ENCODE data around the gene ATP10B.

Gene ATP10B

DNA sequence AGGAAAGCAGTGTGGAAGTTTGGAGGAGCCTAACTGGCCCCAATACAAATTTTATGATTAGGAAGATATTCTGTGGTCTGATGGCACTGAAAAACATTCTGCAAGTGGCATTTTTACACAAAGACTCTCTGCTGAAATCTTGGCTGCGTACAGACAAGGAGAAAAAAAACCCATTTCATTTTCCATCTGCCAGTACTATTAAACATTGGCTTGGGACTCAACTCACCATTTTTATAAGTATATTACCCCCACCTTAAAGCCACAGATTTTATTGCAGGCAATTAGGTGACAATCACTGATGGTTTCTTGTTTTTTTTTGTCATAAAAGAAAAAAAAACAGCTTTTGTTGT lies 223.4 kb downstream of the ATP10B start:
- in situ Hi-C loops (cut with HindIII; ENCODE audit: low sequenced_read_pairs): no loop called here
- no peak overlapping the region for H3K4me3 ChIP-seq (ENCODE audit: low read depth, low read length)
- TF ChIP-seq, protein P1, sequence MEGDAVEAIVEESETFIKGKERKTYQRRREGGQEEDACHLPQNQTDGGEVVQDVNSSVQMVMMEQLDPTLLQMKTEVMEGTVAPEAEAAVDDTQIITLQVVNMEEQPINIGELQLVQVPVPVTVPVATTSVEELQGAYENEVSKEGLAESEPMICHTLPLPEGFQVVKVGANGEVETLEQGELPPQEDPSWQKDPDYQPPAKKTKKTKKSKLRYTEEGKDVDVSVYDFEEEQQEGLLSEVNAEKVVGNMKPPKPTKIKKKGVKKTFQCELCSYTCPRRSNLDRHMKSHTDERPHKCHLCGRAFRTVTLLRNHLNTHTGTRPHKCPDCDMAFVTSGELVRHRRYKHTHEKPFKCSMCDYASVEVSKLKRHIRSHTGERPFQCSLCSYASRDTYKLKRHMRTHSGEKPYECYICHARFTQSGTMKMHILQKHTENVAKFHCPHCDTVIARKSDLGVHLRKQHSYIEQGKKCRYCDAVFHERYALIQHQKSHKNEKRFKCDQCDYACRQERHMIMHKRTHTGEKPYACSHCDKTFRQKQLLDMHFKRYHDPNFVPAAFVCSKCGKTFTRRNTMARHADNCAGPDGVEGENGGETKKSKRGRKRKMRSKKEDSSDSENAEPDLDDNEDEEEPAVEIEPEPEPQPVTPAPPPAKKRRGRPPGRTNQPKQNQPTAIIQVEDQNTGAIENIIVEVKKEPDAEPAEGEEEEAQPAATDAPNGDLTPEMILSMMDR (IDR thresholded peaks at IDR 0.05; ENCODE audit: low read depth, low read length): no peak
- DNase-seq (ENCODE audit: low read depth, low spot score): no peak

DNA sequence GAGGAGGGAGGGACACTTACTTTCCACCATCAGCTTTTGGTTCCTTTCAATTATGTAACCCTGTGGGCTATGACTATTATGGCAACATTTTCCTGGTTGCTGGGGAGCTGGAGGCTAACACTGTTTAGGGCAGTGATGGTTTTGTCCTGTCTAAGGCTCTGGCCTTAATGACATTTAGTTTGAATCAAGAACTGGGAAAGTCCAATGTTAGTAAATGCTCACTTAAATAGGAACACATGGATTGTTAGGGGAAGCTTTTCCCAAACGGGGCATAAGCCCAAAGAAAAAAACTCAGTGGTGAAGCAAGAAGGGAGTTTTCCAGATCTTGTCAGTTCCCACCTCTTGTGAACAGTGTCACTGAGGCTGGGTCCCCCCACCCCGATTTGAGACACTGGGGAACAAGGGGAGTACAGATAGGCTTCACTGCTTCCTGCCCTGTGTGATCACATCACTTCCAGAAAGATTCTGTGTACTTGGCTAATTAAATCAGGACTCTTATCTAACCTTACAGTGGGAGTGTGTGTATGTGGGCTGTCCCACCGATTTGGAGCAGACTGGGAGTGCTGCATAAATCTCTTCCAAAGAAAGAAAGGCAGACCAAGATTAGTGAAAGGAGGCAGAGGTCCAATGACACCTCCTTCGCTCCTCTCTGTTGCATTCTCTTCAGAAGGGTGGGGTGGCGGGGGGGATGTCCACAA lies 223.9 kb downstream of the ATP10B start:
- TF ChIP-seq, protein P1 (IDR thresholded peaks at IDR 0.05; ENCODE audit: low read depth, low read length): no peak
- DNase-seq (ENCODE audit: low read depth, low spot score): no peak
- in situ Hi-C loops (cut with HindIII; ENCODE audit: low sequenced_read_pairs): no loop called here
- no peak overlapping the region for H3K4me3 ChIP-seq (ENCODE audit: low read depth, low read length)

DNA sequence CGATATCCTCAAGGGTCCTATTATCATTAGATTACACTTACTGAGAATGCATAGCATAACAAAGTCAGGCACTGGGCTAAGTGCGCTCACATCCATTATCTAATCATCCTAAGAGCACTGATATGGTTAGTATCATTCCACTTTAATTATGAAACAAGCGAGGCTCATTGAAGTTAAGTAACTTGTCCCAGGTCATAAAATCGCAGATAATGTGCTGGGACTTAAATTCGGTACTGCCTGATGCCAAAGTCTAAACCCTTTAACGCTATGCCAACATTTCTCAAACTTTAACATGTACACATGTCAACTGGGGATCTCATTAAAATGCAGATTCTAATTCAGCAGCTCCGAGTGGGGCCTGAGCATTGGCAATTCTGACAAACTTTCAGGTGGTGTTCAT lies 225.7 kb downstream of the ATP10B start:
- H3K4me3 ChIP-seq (ENCODE audit: low read depth, low read length): no peak overlapping the region
- TF ChIP-seq, protein P1 (IDR thresholded peaks at IDR 0.05; ENCODE audit: low read depth, low read length): no peak
- in situ Hi-C loops (cut with HindIII; ENCODE audit: low sequenced_read_pairs): no loop called here
- DNase-seq (ENCODE audit: low read depth, low spot score): no peak

DNA sequence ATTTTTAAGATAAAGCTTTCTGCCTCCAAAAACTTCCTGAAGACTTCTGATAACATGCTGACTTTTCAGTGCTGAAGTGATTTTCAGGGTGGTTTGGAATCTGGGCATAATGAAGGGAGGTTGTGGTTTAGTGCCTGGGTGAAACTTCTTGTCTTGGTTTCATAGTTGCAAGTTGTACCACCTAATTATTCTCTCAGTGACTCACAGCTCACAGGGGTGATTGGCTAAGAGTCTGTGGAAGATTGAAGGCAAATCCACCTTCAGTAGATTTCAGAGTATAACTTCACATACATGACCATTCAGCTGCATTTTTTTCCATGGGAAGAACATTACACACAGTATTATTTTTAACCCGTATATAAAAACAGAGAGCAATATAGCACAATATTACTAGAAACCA lies 230.5 kb downstream of the ATP10B start:
- in situ Hi-C loops (cut with HindIII; ENCODE audit: low sequenced_read_pairs): no loop called here
- TF ChIP-seq, protein P1 (IDR thresholded peaks at IDR 0.05; ENCODE audit: low read depth, low read length): no peak
- no peak overlapping the region for H3K4me3 ChIP-seq (ENCODE audit: low read depth, low read length)
- DNase-seq (ENCODE audit: low read depth, low spot score): no peak

DNA sequence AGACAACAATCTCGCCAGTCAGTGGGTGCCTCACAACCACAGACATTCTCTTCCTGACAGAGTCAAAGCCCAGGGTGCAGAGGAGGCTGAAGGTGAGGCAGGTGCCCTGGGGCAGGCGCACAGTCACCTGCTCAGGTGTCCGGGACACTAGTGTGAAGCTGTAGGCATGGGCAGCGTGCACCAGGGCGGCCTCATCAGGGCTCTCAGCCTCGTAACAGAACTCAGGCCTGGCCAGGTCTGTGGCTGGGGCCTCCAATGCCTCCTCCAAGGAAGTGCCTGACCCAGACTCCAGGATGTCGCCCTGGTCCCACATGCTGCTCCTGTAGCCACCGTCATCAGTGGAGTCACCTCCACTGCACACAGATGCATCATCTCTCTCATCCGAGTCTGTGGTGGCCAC lies 231.6 kb downstream of the ATP10B start:
- in situ Hi-C loops (cut with HindIII; ENCODE audit: low sequenced_read_pairs): no loop called here

DNA sequence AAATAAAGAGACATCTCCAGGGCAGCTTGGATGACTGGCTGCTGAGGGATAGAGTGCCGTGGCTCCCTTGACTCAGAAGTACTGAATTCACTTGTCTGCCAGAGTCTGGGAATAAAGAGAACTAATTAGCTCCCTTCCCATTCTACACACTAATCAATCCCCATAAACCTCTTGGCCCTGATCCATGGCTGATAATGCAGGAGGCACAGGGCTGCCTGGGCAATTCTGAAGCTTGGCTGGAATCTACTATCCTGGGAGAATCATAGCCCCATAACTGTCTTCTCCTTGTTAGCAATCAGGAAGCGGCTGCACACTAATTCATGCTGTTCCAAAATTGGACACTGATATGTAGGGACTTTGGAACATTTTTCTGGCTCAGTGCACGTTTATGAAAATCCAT lies 232.6 kb downstream of the ATP10B start:
- no peak overlapping the region for H3K4me3 ChIP-seq (ENCODE audit: low read depth, low read length)
- no peak for DNase-seq (ENCODE audit: low read depth, low spot score)
- TF ChIP-seq, protein P1 (IDR thresholded peaks at IDR 0.05; ENCODE audit: low read depth, low read length): no peak
- in situ Hi-C loops (cut with HindIII; ENCODE audit: low sequenced_read_pairs): no loop called here

More for the DNA sequence above, 231.6 kb downstream of the ATP10B start:
- H3K4me3 ChIP-seq (ENCODE audit: low read depth, low read length): no peak overlapping the region
- DNase-seq (ENCODE audit: low read depth, low spot score): no peak
- TF ChIP-seq, protein P1 (IDR thresholded peaks at IDR 0.05; ENCODE audit: low read depth, low read length): no peak

Measured in astrocyte of the spinal cord (primary cell).